ENCODE data around the gene CA10.

The CA10 gene

DNA sequence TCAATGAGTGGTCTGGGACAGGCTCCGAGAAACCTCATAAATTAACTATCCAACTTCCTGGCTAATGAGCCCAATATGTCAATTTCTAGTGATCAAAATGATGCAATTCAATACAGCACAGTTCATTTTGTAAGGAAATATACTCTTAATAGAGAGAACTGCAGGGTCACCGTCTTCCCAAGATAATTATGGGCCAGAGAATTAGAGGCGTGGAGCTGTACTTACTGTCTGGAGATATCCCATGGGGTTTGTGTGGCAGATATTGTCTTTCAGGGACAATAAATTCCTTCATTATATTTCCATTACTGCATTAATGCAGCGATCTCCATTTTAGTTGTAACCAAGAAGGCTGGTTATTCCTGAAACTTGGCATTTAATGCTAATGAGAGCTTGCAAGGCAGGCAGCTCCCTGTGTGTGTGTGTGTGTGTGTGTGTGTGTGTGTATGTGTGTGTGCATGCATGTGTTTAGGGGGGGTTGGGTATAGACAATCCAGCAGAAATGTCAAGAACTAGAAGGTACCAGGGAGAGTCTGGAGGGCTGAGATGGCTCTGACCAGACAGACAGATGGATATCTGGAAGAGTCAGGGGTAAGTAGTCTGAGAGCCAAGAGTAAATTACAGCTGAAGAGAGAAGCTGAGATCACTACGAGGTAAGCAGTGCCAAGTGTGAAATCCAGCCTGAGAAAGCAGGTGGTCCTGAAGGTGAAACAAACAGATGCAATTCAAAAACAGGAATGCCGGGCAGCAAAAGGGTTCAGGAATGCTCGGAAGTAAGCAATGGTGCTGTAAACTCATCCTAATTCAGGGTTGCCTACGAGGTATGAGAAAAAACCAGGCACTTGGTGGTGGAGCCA, 393.0 kb downstream of the CA10 start:
- H4K20me1 ChIP-seq (ENCODE audit: low read depth, low read length) = no peaks in the 10 kb centered on the region
- no peaks in the 10 kb centered on the region for H3K9me3 ChIP-seq (ENCODE audit: insufficient read depth, low read length)
- TF ChIP-seq EZH2phosphoT487 (conservative IDR thresholded peaks at IDR 0.05; ENCODE audit: low read length) (no peak), CTCF (IDR thresholded peaks at IDR 0.05; ENCODE audit: insufficient read depth, low read length, poor library complexity, severe bottlenecking) (no peak)
- H3K4me3 ChIP-seq (ENCODE audit: insufficient read depth, low read length, poor library complexity, severe bottlenecking) = no peak overlapping the region
- no peak overlapping the region for H3K9ac ChIP-seq (ENCODE audit: low read length)
- H3K9me2 ChIP-seq (replicated peaks; ENCODE audit: insufficient read depth, low read length) = no peaks in the 10 kb centered on the region
- H2AFZ ChIP-seq (ENCODE audit: low read depth, low read length, severe bottlenecking) = no peak overlapping the region
- H3K79me2 ChIP-seq (ENCODE audit: insufficient read depth, low read length) = no peaks in the 10 kb centered on the region
- H3K4me2 ChIP-seq (ENCODE audit: low read depth, low read length, poor library complexity, severe bottlenecking) = no peak overlapping the region
- H3K27me3 ChIP-seq (ENCODE audit: low read length) = no peaks in the 10 kb centered on the region
- no peak overlapping the region for H3K27ac ChIP-seq (ENCODE audit: low read depth, low read length)
- no peaks in the 10 kb centered on the region for H3K36me3 ChIP-seq (ENCODE audit: low read length)
- no peaks in the 10 kb centered on the region for H3F3A ChIP-seq (ENCODE audit: insufficient read depth)

GRCh38 chr17:51764387-51764971, 394.0 kb downstream of the CA10 start:
- Histone ChIP-seq H3K9me3 (ENCODE audit: insufficient read depth, low read length) (no peaks in the 10 kb centered on the region), H3K79me2 (ENCODE audit: insufficient read depth, low read length) (no peaks in the 10 kb centered on the region), H3K27ac (ENCODE audit: low read depth, low read length) (no peak overlapping the region), H4K20me1 (ENCODE audit: low read depth, low read length) (no peaks in the 10 kb centered on the region), H3K9ac (ENCODE audit: low read length) (no peak overlapping the region), H3K4me3 (ENCODE audit: insufficient read depth, low read length, poor library complexity, severe bottlenecking) (no peak overlapping the region), H2AFZ (ENCODE audit: low read depth, low read length, severe bottlenecking) (no peak overlapping the region), H3K9me2 (replicated peaks; ENCODE audit: insufficient read depth, low read length) (no peaks in the 10 kb centered on the region), H3K27me3 (ENCODE audit: low read length) (no peaks in the 10 kb centered on the region), H3F3A (ENCODE audit: insufficient read depth) (no peaks in the 10 kb centered on the region), H3K36me3 (ENCODE audit: low read length) (no peaks in the 10 kb centered on the region), H3K4me2 (ENCODE audit: low read depth, low read length, poor library complexity, severe bottlenecking) (no peak overlapping the region)
- TF ChIP-seq CTCF (IDR thresholded peaks at IDR 0.05; ENCODE audit: insufficient read depth, low read length, poor library complexity, severe bottlenecking) (peak; percentile 61), EZH2phosphoT487 (conservative IDR thresholded peaks at IDR 0.05; ENCODE audit: low read length) (no peak)

DNA sequence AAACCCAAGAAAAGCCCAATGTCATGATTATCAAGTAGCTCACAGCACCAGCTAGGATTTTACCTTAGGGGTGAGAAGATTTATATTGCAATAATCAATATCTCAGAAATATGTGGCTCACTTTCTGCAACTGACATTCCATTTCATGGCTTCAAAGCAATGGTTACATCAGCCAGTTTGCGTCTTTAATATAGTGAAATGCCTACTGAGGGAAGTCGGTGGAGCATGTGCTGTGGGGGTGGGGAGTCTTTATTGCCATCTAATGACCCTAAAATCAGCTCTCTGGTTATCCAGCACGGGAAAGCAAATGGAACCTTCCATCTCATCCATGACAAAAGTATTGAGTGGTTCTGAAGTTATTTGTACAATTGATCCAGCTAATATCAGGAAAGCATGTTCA, 395.5 kb downstream of the CA10 start:
- no peaks in the 10 kb centered on the region for H3K79me2 ChIP-seq (ENCODE audit: insufficient read depth, low read length)
- TF ChIP-seq CTCF (IDR thresholded peaks at IDR 0.05; ENCODE audit: insufficient read depth, low read length, poor library complexity, severe bottlenecking) (no peak), EZH2phosphoT487 (conservative IDR thresholded peaks at IDR 0.05; ENCODE audit: low read length) (no peak)
- no peaks in the 10 kb centered on the region for H3K27me3 ChIP-seq (ENCODE audit: low read length)
- no peak overlapping the region for H3K4me2 ChIP-seq (ENCODE audit: low read depth, low read length, poor library complexity, severe bottlenecking)
- no peak overlapping the region for H3K9ac ChIP-seq (ENCODE audit: low read length)
- H3K4me3 ChIP-seq (ENCODE audit: insufficient read depth, low read length, poor library complexity, severe bottlenecking) = no peak overlapping the region
- no peak overlapping the region for H2AFZ ChIP-seq (ENCODE audit: low read depth, low read length, severe bottlenecking)
- no peaks in the 10 kb centered on the region for H4K20me1 ChIP-seq (ENCODE audit: low read depth, low read length)
- H3K36me3 ChIP-seq (ENCODE audit: low read length) = no peaks in the 10 kb centered on the region
- no peaks in the 10 kb centered on the region for H3K9me3 ChIP-seq (ENCODE audit: insufficient read depth, low read length)
- no peaks in the 10 kb centered on the region for H3F3A ChIP-seq (ENCODE audit: insufficient read depth)
- H3K27ac ChIP-seq (ENCODE audit: low read depth, low read length) = no peak overlapping the region
- no peaks in the 10 kb centered on the region for H3K9me2 ChIP-seq (replicated peaks; ENCODE audit: insufficient read depth, low read length)

Measured in SU-DHL-6 (cell line).